Effector memory CD4-positive, alpha-beta T cell (primary cell): ENCODE measurements around the gene SPNS2.

Source experiments
- DNase-seq, 3 donors: peaks; one replicate each; pipeline ENCODE4 v3.0.0-alpha.2; 2020
- H3K27ac ChIP-seq: 2 replicates; pipeline ENCODE4 v1.7.0; 2013; ENCODE audit warnings: mild to moderate bottlenecking, low read length, moderate library complexity; ENCODE audit not compliant: insufficient read depth, poor library complexity, severe bottlenecking
- H3K27me3 ChIP-seq: replicated peaks from 2 replicates; pipeline ENCODE4 v1.7.0; 2013; ENCODE audit warnings: mild to moderate bottlenecking, low read length; ENCODE audit not compliant: insufficient read depth, control insufficient read depth, poor library complexity, severe bottlenecking
- H3K36me3 ChIP-seq: 2 replicates; pipeline ENCODE4 v1.7.0; 2013; ENCODE audit warnings: mild to moderate bottlenecking, low read length, moderate library complexity; ENCODE audit not compliant: control insufficient read depth, insufficient read depth
- H3K4me1 ChIP-seq: 2 replicates; pipeline ENCODE4 v1.7.0; 2013; ENCODE audit warnings: low read length, mild to moderate bottlenecking; ENCODE audit not compliant: control insufficient read depth, insufficient read depth, poor library complexity, severe bottlenecking
- H3K4me3 ChIP-seq: 2 replicates; pipeline ENCODE4 v1.7.0; 2013; ENCODE audit warnings: low read length, low read depth, mild to moderate bottlenecking; ENCODE audit not compliant: insufficient read depth, poor library complexity, severe bottlenecking
- H3K9me3 ChIP-seq: 2 replicates; pipeline ENCODE4 v1.7.0; 2013; ENCODE audit warnings: mild to moderate bottlenecking, low read length, moderate library complexity; ENCODE audit not compliant: control insufficient read depth

Gene SPNS2

GRCh38 chr17:4505187-4505586 lies 6.5 kb downstream of the SPNS2 start:
- no peak overlapping the region for H3K4me3 ChIP-seq
- H3K27ac ChIP-seq: no peak overlapping the region
- peaks cover 8% of the 10 kb centered on the region for H3K27me3 ChIP-seq
- DNase-seq: no peak
- no peaks in the 10 kb centered on the region for H3K36me3 ChIP-seq
- peaks cover 16% of the 10 kb centered on the region for H3K4me1 ChIP-seq
- no peaks in the 10 kb centered on the region for H3K9me3 ChIP-seq

DNA sequence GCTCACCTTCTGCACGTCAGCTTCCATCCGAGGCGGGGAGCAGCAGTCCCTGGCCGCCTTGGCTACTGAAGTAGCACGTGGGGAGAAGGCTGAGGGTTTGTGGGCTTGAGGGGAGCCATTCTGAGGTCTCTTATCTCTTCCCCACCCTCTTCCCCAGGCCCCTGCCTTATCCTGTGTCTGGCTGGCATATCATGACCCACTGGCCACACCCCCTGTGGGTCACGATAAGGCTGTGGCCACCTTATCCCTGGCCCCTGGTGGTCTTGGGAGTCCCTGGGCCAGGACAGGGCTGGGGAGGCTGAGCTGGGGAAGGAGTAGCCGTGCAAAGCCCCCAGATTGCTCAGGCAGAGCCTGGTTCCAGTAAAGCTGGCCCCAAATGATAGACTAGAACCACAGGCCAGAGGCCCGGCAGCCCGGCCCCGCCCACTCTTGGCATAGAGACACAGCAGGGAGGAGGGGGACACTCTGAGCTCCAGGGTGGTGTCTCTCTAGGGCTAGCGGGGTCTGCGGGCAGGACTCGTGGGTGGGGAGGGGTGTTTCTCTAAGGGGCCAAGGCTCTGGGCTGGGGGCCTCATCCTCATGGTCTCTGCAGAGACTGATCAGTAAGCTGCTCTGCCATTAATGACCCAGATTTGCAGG lies 7.6 kb downstream of the SPNS2 start:
- Histone ChIP-seq H3K27ac (no peak overlapping the region), H3K9me3 (no peaks in the 10 kb centered on the region), H3K4me1 (peaks cover 5% of the 10 kb centered on the region), H3K4me3 (no peak overlapping the region), H3K27me3 (peaks cover 6% of the 10 kb centered on the region), H3K36me3 (no peaks in the 10 kb centered on the region)
- DNase-seq: no peak

DNA sequence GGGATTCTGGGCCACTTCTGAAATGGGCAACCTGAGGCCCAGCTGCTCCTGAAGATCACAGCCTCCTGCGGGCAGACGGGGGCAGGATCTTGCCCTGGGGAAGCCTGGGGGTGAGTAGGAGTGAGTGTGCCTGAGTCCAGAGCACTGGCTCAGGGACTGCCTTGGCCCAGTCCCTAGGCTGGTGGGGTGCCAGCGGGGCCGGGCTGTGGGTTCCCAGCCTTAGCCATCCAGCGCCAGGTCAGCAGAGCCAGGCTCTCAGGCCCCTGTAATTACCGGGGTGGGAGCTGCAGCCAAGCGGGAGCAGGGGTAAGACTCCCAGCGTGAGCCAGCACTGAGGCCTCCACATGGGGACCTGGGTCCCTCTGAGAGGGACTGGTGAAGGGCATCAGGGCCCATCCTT lies 8.2 kb downstream of the SPNS2 start:
- Histone ChIP-seq H3K4me3 (no peak overlapping the region), H3K36me3 (no peaks in the 10 kb centered on the region), H3K9me3 (no peaks in the 10 kb centered on the region), H3K4me1 (peaks cover 5% of the 10 kb centered on the region), H3K27ac (no peak overlapping the region), H3K27me3 (peaks cover 6% of the 10 kb centered on the region)
- no peak for DNase-seq

DNA sequence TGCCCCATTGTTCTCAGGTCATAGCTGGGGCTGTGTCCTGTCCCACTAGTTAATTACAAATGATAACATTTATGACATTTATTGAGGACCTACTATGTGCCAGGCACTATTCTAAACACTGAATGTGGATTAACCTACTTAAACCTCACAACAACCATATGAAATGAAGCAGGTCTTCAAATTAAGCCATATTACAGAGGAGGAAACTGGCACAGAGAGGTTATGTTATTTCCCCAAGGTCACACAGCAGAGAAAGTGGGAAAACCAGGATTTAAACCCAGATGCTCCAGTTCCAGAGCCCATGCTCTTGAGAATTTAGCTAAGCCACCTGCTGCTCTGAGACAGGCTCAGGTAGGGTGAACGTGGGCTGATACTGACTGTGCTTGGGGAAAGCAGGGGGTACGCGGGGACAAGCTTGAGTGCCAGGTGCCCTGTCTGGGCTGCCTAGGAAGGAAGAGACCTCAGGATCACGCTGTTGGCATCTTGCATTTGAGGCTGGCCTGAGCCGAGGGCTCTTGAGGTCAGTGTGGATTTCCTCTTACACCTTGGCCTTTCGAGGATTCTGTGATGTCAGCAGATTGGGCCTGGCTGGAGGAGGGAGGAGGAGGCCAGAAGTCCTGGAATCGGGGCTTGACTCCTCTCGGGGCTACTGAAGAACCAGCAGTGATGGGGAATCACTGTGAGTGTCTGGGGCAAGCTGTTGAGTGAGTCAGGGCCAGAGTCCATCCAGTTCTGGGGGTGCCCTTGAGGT lies 8.9 kb downstream of the SPNS2 start:
- no peak for DNase-seq
- Histone ChIP-seq H3K9me3 (no peaks in the 10 kb centered on the region), H3K4me3 (no peak overlapping the region), H3K27me3 (peaks cover 3% of the 10 kb centered on the region), H3K4me1 (peaks cover 5% of the 10 kb centered on the region), H3K27ac (no peak overlapping the region), H3K36me3 (no peaks in the 10 kb centered on the region)

DNA sequence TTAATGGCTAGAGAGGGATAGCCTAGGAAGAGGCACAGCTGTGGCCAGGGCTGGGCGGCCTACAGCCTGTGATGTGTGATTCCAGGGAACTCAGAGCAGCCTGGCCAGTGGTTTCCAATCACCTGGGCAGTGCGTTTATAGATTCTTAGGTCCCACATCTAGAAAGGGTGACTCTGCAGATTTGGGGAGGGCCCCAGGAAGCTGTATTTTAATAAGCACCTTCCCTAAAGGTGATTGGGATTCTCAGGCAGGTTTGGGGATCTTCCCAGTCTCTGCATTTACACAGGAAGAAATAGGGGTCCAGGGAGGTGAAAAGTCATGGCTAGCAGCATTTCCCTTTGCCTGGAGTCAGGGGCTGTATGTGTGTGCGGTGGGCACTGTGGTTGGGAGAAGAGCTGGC lies 9.5 kb downstream of the SPNS2 start:
- Histone ChIP-seq H3K4me1 (peaks cover 5% of the 10 kb centered on the region), H3K27ac (no peak overlapping the region), H3K9me3 (no peaks in the 10 kb centered on the region), H3K4me3 (no peak overlapping the region), H3K36me3 (no peaks in the 10 kb centered on the region), H3K27me3 (no peaks in the 10 kb centered on the region)
- no peak for DNase-seq

DNA sequence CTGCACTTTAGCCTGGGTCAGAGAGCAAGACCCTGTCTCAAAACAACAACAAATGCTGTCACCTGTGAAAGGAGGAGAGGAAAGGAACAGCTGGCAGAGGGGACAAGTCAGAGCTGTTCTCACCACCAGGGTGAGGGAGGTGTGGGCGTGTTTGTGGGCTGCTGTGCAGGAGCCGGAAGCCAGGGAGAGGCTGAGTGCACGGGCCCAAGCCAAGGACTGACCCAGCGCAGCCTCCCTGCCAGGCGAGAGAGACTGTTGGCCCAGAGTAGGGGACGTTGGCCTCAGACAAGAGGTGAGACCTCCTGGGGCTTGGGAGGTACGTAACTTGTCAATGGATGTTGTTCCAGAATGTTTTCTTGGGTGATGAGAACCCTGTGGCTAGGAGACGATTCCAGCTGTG lies 10.7 kb downstream of the SPNS2 start:
- Histone ChIP-seq H3K9me3 (no peaks in the 10 kb centered on the region), H3K4me1 (peaks cover under 1% of the 10 kb centered on the region), H3K36me3 (no peaks in the 10 kb centered on the region), H3K27ac (no peak overlapping the region), H3K27me3 (no peaks in the 10 kb centered on the region), H3K4me3 (no peak overlapping the region)
- DNase-seq: no peak

DNA sequence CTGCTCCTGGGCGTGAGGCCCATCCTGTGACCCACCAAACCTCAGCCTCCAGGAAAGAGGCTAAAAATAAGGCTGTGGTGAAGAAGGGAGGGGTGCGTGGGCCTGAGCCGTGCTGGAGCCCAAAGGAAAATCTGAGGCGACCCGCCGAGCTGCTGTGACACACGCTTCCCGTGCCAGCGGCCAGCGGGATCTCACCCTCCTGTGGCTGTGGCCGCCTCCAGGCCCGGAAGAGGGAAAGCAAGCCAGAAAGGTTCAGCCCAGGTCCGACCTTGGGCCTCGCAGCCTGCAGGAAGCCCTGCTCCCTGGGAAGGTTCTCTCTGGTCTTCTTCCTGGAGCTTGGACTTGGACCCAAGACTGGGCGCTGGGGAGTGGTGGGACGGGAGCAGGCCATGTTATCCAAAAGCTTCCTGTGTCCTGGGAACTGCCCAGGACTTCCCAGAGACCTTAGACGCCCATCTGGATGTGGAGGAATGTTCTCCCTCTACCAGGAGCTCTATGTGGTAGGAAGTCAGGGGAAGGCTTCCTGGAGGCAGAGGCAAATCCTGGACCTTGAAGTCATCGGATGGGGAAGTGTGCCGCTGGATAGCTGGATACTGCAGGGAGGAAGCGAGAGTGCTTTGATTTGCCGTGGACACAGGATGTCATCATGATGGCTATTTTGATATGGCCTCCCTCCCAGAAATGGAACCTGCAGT lies 11.4 kb downstream of the SPNS2 start:
- Histone ChIP-seq H3K27me3 (no peaks in the 10 kb centered on the region), H3K4me1 (no peaks in the 10 kb centered on the region), H3K36me3 (no peaks in the 10 kb centered on the region), H3K27ac (no peak overlapping the region), H3K4me3 (no peak overlapping the region), H3K9me3 (no peaks in the 10 kb centered on the region)
- DNase-seq: no peak

- Histone ChIP-seq H3K9me3 (no peaks in the 10 kb centered on the region), H3K27ac (no peak overlapping the region), H3K4me1 (no peaks in the 10 kb centered on the region), H3K27me3 (no peaks in the 10 kb centered on the region), H3K4me3 (no peak overlapping the region), H3K36me3 (no peaks in the 10 kb centered on the region)
- no peak for DNase-seq
Measured at GRCh38 chr17:4510618-4510941, 11.9 kb downstream of the SPNS2 start.

GRCh38 chr17:4511199-4511932 lies 12.7 kb downstream of the SPNS2 start:
- H3K27ac ChIP-seq: no peak overlapping the region
- H3K4me1 ChIP-seq: no peaks in the 10 kb centered on the region

More at GRCh38 chr17:4511199-4511932, 12.7 kb downstream of the SPNS2 start:
- H3K4me3 ChIP-seq: no peak overlapping the region
- no peaks in the 10 kb centered on the region for H3K27me3 ChIP-seq
- no peaks in the 10 kb centered on the region for H3K36me3 ChIP-seq
- DNase-seq: no peak
- no peaks in the 10 kb centered on the region for H3K9me3 ChIP-seq
